Activated CD4-positive, alpha-beta T cell treated with anti-CD3 and anti-CD28 coated beads, Interleukin-2, amount 10 ng/mL, durations not matched to agents 7 days and 5 days (primary cell): ENCODE data around the gene KRTAP10-7. TPM values are rescaled to one million over a fixed set of nuclear protein-coding genes. Genes with fewer than 3 reads are reported as not detected.
"Not testable (repeated sequence)": the region's sequence is repeated elsewhere in the genome, so short reads cannot be mapped to it uniquely, and the experiment has no call there.

Experiments used
- CTCF ChIA-PET: fragments of 350-600 bp; sonication (Branson Sonifier 250); formaldehyde crosslinking; loops from one replicate; lab custom pipeline; 2021; ENCODE audit warnings: antibody characterized with exemption; lab: Charles Lee
- POLR2A ChIA-PET: fragments of 350-600 bp; sonication (Branson Sonifier 250); formaldehyde crosslinking; loops from one replicate; lab custom pipeline; 2021; ENCODE audit warnings: antibody characterized with exemption; lab: Charles Lee
- DNase-seq: peaks from one replicate; pipeline ENCODE4 v3.0.0-alpha.2; 2020
- H3K27ac Mint-ChIP-seq: one replicate; pipeline ENCODE4 v1.8.0; 2021; ENCODE audit warnings: mild to moderate bottlenecking, moderate library complexity, mixed read lengths
- H3K27me3 Mint-ChIP-seq: one replicate; pipeline ENCODE4 v1.8.0; 2021; ENCODE audit warnings: mixed read lengths
- H3K36me3 Mint-ChIP-seq: one replicate; pipeline ENCODE4 v1.8.0; 2021; ENCODE audit warnings: low read depth, mixed read lengths
- H3K4me1 Mint-ChIP-seq: one replicate; pipeline ENCODE4 v1.8.0; 2021; ENCODE audit warnings: mixed read lengths
- H3K4me3 Mint-ChIP-seq: one replicate; pipeline ENCODE4 v1.8.0; 2021; ENCODE audit warnings: mild to moderate bottlenecking, moderate library complexity, mixed read lengths
- H3K9me3 Mint-ChIP-seq: one replicate; pipeline ENCODE4 v1.8.0; 2021; ENCODE audit warnings: mixed read lengths
- total RNA-seq, 2 experiments: library from RNA; stranded (reverse); gene quantifications; one replicate each; pipeline ENCODE4 v1.2.3, GENCODE V29; 2021

KRTAP10-7 gene
- total RNA-seq, 2 experiments from 2014 or later, result not detected

DNA sequence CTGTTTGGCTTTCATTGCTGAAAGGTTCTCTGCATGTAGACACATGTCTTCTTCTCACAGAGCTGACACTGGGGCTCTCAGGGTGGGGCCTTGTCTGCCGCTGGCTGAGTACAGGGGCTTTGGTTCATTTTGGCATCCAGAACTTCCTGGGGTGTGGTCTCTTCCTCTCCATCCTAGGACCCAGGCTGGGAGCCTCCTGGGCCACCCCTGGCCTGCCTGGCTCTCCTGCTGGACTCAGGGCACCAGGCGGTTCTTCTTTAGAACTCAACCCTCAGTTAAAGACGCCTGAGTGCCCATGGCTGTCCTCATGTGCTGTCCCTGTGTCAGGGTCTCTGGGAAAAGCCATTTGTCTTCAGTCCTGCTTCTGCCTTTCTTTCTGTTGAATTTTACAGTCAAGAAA is 14.5 kb upstream of the KRTAP10-7 start:
- DNase-seq, result no peak
- H3K36me3 Mint-ChIP-seq, result peaks cover 5% of the 10 kb centered on the region
- H3K4me1 Mint-ChIP-seq, result peaks cover 14% of the 10 kb centered on the region
- H3K27ac Mint-ChIP-seq, result no peak overlapping the region
- peaks cover 8% of the 10 kb centered on the region for H3K9me3 Mint-ChIP-seq
- H3K27me3 Mint-ChIP-seq, result peaks cover 22% of the 10 kb centered on the region
- H3K4me3 Mint-ChIP-seq, result no peak overlapping the region
- POLR2A ChIA-PET, result no interaction called here
- CTCF ChIA-PET, result no interaction called here

DNA sequence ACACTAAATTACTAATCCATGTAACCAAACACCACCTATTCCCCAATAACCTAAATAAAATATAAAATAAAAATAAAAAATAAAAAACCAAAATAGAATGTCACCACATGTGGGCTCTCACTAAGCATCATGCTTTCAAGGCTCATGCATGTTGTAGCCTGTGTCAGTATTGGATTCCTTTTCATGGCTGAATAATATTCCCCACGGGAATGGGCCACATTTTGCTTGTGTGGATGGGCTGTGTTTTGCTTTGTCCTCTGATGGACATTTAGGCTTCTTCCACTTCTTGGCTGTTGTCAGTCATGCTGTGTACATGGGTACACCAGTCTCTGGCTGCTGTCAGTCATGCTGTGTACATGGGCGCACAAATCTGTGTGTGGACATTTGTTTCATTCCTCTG is 11.3 kb upstream of the KRTAP10-7 start:
- Mint-ChIP-seq H3K9me3 (no peaks in the 10 kb centered on the region), H3K27ac (no peak overlapping the region), H3K4me3 (no peak overlapping the region), H3K27me3 (peaks cover 20% of the 10 kb centered on the region), H3K4me1 (peaks cover 4% of the 10 kb centered on the region), H3K36me3 (no peaks in the 10 kb centered on the region)
- no peak for DNase-seq
- CTCF ChIA-PET, result no interaction called here
- POLR2A ChIA-PET, result no interaction called here

- H3K9me3 Mint-ChIP-seq, result no peaks in the 10 kb centered on the region
- H3K4me1 Mint-ChIP-seq, result peaks cover 1% of the 10 kb centered on the region
- ChIA-PET POLR2A (no interaction called here), CTCF (no interaction called here)
- H3K4me3 Mint-ChIP-seq, result no peak overlapping the region
- peaks cover 20% of the 10 kb centered on the region for H3K27me3 Mint-ChIP-seq
- no peaks in the 10 kb centered on the region for H3K36me3 Mint-ChIP-seq
- no peak for DNase-seq
- H3K27ac Mint-ChIP-seq, result no peak overlapping the region
Observed at GRCh38 chr21:44589586-44590305, 10.7 kb upstream of the KRTAP10-7 start.

DNA sequence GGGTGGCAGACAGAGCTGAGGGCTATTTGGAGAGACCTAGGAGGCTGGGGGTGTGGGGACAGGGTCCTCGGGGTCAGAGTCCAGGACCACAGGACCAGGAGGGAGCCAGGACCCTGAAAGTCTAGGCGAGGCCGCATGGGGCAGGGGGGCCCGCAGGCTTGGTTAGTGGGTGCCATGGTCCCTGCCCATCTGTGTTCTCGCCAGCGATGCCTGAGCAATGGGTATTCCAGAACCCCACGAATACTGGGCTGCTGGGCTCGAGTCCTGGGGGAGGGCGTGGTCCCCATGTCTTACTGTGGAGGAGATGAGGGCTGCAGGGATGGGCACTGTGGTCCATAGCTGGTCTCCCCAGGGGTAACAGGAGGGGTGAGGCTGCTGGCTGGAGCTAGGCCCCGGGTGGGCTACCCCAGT is 10.1 kb upstream of the KRTAP10-7 start:
- H3K4me3 Mint-ChIP-seq, result no peak overlapping the region
- no peaks in the 10 kb centered on the region for H3K36me3 Mint-ChIP-seq
- peaks cover 1% of the 10 kb centered on the region for H3K4me1 Mint-ChIP-seq
- peaks cover 20% of the 10 kb centered on the region for H3K27me3 Mint-ChIP-seq
- DNase-seq, result no peak
- POLR2A ChIA-PET, result no interaction called here
- no peak overlapping the region for H3K27ac Mint-ChIP-seq
- CTCF ChIA-PET, result no interaction called here
- no peaks in the 10 kb centered on the region for H3K9me3 Mint-ChIP-seq

DNA sequence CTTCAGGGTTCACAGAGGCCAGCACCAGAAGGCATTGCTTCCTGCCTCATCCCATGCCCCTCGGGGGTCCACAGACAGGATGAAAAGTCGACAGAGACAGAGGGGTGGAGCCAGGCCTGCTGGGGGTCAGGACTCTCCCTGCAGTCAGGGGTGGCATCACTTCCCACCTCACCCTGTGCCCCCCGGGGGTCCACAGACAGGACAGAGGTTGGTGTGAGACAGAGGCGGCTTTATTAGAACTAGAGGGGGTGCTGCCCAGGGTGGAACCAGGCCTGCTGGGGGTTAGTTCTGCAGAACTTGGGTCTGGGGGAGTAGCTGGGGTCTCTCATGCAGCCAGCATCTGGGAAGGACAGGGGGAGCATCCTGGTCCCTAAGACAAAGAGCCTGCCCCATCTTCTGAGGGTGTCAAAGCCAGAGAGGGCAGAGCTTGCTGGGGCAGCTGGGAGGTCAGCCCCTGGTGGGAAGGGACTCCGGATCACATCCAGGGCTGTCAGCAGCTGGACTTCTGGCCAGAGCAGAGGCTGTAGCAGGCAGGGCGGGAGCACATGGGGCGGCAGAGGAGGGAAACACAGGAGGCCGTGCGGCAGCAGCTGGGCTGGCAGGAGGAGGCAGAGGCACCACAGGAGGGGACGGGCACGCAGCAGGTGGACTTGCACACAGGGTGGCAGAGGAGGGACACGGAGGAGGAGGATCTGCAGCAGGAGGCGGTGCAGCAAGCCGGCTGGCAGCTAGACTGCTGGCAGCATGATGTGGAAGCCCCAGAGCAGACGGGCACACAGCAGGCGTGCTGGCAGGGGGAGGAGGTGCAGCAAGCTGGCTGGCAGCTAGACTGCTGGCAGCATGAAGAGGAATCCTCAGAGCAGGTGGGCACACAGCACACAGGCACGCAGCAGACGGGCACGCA is 9.2 kb upstream of the KRTAP10-7 start:
- peaks cover 18% of the 10 kb centered on the region for H3K27me3 Mint-ChIP-seq
- H3K9me3 Mint-ChIP-seq, CTCF ChIA-PET, H3K4me3 Mint-ChIP-seq, DNase-seq, H3K36me3 Mint-ChIP-seq, H3K27ac Mint-ChIP-seq, H3K4me1 Mint-ChIP-seq, POLR2A ChIA-PET: not testable (repeated sequence)

DNA sequence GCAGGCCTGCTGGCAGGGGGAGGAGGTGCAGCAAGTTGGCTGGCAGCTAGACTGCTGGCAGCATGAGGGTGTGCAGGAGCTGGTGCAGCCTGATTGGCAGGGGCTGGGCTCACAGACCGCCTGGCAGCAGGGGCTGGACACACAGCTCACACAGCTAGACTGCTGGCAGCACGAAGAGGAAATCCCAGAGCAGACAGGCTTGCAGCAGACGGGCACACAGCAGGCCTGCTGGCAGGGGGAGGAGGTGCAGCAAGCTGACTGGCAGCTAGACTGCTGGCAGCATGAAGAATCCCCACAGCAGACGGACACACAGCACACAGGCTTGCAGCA is 8.6 kb upstream of the KRTAP10-7 start:
- peaks cover 17% of the 10 kb centered on the region for H3K27me3 Mint-ChIP-seq
- H3K4me1 Mint-ChIP-seq, H3K9me3 Mint-ChIP-seq, H3K4me3 Mint-ChIP-seq, DNase-seq, H3K27ac Mint-ChIP-seq, H3K36me3 Mint-ChIP-seq, CTCF ChIA-PET, POLR2A ChIA-PET: not testable (repeated sequence)

GRCh38 chr21:44592446-44593311 is 7.7 kb upstream of the KRTAP10-7 start, which contains the start of gene KRTAP10-6:
Gene KRTAP10-6, minus strand, starts transcription at chr21:44592505. Its CDS starts 21 bp downstream, at chr21:44592484.
- Mint-ChIP-seq H3K36me3 (no peaks in the 10 kb centered on the region), H3K27me3 (peaks cover 9% of the 10 kb centered on the region), H3K4me1 (peaks cover 1% of the 10 kb centered on the region), H3K4me3 (no peak within 1 kb of the TSS), H3K9me3 (no peaks in the 10 kb centered on the region), H3K27ac (no peak within 1 kb of the TSS)
- ChIA-PET POLR2A (no interaction called here), CTCF (no interaction called here)
- no peak for DNase-seq

GRCh38 chr21:44593598-44594405 is 6.6 kb upstream of the KRTAP10-7 start:
- Mint-ChIP-seq H3K36me3 (no peaks in the 10 kb centered on the region), H3K4me3 (no peak overlapping the region), H3K27ac (no peak overlapping the region), H3K27me3 (peaks cover 11% of the 10 kb centered on the region), H3K4me1 (peaks cover 1% of the 10 kb centered on the region), H3K9me3 (peaks cover 4% of the 10 kb centered on the region)
- DNase-seq, result no peak
- ChIA-PET POLR2A (no interaction called here), CTCF (no interaction called here)

DNA sequence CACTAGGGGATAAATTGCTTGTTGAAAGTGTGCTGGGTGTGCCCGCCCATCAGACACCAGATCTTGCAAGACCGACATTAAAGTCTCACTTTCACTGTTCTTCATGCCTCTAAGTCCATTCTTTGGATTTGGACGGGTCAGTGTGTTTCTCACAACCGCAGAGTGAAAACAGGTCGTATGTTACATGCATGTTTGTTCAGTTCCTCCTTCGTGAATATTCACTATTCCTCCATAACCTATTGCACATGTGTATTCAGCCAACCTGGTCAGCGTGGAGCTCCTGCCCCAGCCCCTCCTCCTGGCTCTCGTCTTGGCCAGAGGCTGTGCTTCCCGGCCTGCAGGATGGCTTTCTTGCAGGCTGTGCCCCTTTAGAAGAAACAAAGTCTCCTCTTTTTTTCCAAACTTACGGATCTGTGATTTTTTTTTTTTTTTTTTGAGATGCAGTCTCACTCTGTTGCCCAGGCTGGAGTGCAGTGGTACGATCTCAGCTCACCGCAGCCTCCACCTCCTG is 5.9 kb upstream of the KRTAP10-7 start:
- peaks cover 11% of the 10 kb centered on the region for H3K27me3 Mint-ChIP-seq
- no peak for DNase-seq
- no peak overlapping the region for H3K4me3 Mint-ChIP-seq
- H3K9me3 Mint-ChIP-seq, result peaks cover 4% of the 10 kb centered on the region
- H3K36me3 Mint-ChIP-seq, result no peaks in the 10 kb centered on the region
- ChIA-PET CTCF (interaction anchor here (0.7 to 2.1 kb wide), 2 partner anchors 11 to 25 kb away, joined by 3 to 6 read pairs; no protein-coding TSS in a partner anchor), POLR2A (no interaction called here)
- H3K4me1 Mint-ChIP-seq, result peaks cover 1% of the 10 kb centered on the region
- H3K27ac Mint-ChIP-seq, result no peak overlapping the region

DNA sequence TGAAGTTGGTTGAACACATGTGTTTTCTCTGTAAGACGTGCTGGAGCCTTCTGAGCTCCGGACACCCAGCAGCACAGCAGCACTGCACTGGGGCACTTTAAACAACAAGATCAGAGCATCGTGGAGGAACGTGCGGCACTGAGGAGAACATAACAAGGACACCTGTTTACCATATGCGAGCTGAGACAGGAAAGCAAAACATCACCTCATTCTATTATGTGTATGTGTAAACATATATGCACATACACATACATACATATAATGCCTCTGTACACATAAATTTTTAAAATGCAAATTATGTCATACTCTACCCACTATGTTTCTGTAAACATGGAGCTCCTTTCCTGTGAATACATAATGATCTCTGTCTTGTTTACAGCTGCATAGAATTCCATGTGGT is 4.9 kb upstream of the KRTAP10-7 start:
- H3K9me3 Mint-ChIP-seq, result peaks cover 4% of the 10 kb centered on the region
- no peak overlapping the region for H3K27ac Mint-ChIP-seq
- no peak overlapping the region for H3K4me3 Mint-ChIP-seq
- H3K36me3 Mint-ChIP-seq, result no peaks in the 10 kb centered on the region
- no peak for DNase-seq
- ChIA-PET CTCF (interaction anchor here (0.9 to 2.1 kb wide), 2 partner anchors 12 to 21 kb away, joined by 4 to 6 read pairs; no protein-coding TSS in a partner anchor), POLR2A (no interaction called here)
- H3K4me1 Mint-ChIP-seq, result peaks cover 1% of the 10 kb centered on the region
- H3K27me3 Mint-ChIP-seq, result peaks cover 11% of the 10 kb centered on the region

DNA sequence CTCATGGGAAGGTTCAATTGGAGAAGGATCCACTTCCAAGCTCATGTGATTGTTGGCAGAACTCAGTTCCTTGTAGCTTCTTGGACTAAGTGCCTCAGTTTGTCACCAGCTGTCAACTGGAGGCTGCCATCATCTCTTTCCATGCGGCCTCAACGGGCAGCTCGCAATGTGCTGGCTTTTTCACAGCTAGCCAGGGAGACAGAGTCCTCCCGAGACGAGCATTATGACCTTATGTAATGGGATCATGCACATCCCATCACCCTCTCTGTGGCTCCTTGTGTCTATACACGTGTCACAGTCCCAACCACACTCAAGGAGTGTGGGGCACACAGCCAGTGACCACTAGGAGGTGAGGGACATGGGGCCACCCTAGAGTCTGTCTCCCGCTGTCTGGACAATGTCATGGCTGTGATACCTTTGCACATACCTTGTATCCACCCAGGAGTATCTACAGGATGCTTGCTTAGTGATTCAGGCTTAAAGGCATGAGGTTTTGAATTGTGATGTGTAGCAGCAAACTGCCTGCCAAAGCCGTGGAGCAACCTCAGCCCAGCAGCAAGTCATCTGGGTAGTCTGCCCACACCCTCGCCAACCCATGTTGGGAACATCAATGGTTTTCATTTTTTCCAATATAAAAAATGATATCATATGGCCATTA is 4.2 kb upstream of the KRTAP10-7 start:
- H3K27me3 Mint-ChIP-seq, result peaks cover 11% of the 10 kb centered on the region
- POLR2A ChIA-PET, result no interaction called here
- H3K9me3 Mint-ChIP-seq, result peaks cover 4% of the 10 kb centered on the region
- H3K27ac Mint-ChIP-seq, result no peak overlapping the region
- CTCF ChIA-PET, result interaction anchor here (0.9 to 2.1 kb wide), 2 partner anchors 13 to 22 kb away, joined by 4 to 6 read pairs; no protein-coding TSS in a partner anchor
- H3K36me3 Mint-ChIP-seq, result no peaks in the 10 kb centered on the region
- H3K4me3 Mint-ChIP-seq, result no peak overlapping the region
- no peak for DNase-seq
- H3K4me1 Mint-ChIP-seq, result peaks cover 1% of the 10 kb centered on the region
